HUDEP-2 (cell line): ENCODE data around the gene ADARB1.

Experiments
- DNase-seq, 76 experiments: peaks; one replicate each; lab custom pipeline; 2025; ENCODE audit not compliant: unreplicated experiment in 76 of 76; lab: John Stamatoyannopoulos, UW

The ADARB1 gene

DNA sequence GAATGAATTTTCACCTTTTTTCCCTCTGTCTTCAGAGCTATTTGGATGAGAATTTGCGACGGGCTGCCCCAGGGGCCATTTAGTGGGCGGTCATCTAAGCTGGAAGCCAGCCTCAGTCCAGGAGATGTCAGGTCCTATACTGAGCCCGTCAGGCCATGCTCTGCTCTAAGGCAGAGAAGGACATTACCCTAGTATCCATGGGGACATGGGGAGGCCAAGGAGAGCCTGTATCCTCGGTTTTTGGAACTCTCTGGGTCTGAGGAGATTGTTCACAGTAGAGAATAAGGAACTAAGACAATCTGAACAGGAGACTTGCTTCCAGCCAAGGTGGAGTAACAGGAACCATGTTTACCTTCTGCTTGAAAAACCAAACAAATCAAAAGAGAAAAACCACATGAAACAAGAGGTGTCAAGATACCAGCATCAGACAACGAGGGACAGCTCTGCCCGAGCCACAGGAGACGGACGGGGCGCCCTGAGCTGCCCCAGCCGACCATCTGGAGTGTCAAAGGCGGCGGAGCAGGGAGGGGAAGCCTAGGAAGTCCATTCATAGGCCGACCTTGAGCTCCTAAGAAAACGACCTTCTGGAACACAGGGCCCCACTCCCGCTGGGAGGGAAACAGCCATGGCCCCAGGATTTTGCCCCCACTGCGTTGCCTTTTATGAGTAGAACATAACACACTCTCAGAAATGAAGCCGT, 20.0 kb upstream of the ADARB1 start:
- DNase-seq, result no peak

DNA sequence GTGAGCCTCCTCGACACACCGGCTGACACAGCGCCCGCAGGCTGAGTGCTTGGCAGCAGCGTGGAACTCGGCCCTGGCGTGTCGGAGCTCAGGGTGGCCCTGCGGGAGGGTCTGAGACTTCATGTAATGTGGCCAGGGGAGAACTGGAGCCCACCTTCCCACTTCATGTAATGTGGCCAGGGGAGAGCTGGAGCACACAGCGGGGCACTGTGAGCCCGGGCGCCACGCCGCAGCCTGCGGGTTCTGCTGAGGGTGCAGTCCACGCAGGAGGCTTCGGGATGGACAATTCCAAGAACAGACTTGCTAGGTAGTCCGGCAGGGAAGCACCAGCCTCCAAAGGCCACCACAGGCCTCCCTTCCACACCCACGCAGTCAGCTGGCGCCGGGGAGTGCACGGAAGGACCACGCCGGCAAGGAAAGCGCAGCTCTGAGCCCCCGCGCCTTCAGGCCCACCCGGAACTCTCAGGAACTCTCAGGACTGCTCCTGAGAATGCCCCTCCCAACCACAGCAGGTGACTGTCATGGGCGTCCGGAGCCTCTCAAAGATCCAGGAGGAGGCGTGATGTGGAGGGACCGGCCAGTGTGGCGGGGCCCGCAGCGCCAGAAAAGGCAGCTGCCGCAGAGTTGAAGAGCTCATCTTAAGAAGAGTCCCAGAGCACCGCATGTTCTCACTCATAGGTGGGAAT, 19.3 kb upstream of the ADARB1 start:
- DNase-seq, result peak in 6 of 76 experiments; percentile 9 to 53 (median 22)

DNA sequence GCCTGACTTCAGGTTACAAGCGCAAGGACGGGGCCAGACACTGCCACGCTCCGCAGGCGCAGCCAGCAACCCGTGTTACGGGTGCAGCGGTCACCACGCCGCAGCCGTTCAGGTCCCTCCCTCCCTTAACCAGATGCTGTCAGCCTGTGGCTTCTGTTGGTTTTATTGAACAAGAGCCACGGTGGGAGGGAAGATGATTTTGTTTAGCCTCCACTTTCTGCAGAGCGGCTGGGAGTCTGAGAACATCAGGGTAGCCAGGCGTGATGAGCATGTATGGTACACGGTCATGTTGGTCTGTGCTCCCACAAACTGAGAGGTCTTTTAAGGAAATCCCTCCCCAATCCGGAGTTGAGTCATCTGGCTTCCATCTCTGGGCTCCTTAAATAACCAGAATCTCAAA, 18.5 kb upstream of the ADARB1 start:
- DNase-seq, result no peak

DNA sequence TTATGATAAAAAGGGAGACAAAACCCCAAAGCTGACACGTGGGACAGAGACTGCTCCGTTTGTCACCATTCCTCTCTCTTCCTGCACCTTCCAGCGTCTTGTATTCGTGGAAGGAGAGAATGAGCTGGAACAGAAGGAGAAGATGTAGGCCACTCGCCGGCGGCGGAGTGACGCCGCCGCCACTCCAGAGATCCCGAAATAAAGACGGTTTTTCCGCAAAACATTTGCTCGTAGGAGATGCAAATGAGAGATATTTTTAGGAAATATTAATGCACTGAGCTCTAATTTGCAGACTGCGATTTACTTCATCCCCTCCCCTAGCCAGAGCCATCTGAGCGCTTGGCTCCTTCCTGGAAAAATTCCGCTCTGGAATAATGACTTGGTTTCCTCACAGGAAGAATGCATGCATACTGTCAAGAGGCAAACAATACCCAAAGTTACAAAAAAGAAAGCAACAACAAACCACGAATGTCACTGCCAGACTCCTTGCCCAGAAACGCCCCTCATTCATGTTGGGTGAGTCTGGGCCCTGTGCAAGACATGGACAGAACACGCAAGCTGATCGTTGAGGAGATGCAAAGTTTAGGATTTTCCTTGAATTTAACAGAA, 18.0 kb upstream of the ADARB1 start:
- DNase-seq, result no peak

DNA sequence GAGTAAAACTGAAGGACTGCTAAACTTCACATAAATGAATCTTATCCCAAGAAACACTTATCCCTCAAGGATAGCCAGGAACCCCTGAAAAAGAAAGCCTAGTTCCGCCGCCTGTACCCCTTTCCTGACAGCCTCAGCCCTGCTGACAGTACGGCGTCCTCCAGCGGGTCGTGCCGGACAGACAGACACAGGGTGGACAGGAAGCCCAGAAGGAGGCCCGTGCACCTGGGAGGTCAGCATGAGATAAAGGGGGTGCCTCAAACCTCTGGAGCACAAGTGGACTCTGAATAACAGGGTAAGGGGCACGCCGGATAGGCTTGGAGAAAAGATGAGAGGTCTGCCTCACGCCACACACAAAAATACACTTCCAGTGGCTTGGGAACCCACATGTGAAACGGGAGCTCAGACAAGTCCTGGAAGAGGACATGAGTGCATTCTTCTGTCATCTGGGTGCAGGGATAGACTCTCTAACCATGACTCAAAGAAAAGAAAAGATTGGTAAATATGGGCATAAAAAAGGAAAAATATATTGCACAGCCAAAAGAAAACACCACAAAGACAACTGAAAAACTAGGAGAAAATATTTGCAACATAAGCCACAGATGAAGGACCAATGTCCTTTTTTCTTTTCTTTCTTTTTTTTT, 17.3 kb upstream of the ADARB1 start:
- no peak for DNase-seq

DNA sequence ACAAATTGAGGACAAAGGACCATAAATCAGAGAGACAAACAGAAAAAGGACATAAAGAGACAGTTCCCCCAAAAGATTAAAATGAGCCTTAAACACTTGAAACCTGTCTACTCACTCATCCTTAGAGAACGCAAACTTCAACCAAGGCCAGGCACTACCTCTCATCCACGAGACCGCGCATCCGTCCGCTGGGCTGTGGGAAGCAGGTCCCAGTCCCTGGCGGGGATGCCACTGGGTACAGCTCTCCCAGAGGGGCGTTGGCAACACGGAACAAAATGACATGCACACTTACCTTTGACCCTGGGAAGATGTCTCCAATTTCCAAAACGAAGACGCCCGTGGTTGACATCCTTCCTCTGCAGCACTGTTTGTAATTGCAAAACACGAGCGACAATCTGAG, 16.5 kb upstream of the ADARB1 start:
- no peak for DNase-seq

DNA sequence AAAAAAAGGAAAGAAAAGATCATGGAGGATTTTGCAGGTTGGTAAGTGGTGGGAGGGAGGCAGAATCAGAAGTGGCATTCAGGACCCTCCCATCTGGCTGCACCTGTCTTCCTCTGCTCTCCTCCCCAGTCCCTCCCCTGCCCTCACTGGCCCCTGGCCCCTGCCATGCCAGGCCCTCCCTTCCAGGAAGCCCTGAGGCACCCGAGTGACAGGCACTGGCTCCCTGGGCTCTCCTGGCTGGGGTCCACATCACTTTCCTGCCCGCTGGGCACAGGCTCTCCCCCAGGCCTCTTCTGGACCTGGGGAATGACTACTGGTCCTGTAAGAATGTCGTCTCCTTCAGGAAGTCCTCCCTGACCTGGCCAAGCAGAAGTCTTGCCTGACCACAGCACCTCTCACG, 15.3 kb upstream of the ADARB1 start:
- DNase-seq, result no peak

DNA sequence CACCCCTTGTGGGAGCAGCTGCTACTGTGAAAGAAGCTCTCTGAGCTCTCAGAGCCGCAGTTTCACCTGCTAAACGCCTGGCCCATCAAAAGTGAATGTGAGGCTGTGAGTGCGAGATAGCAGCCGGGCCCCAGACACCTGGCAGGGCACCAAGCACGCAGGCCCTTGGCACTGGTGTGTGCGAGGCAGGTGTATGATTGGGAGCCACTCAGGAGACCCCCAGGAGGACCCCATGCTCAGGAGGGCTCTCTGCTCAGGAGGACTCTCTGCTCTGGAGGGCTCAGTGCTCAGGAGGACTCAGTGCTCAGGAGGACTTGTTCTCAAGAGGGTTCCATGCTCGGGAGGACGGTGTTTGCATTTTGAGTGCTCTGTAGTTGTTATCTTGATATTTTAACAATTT, 14.3 kb upstream of the ADARB1 start:
- no peak for DNase-seq

DNA sequence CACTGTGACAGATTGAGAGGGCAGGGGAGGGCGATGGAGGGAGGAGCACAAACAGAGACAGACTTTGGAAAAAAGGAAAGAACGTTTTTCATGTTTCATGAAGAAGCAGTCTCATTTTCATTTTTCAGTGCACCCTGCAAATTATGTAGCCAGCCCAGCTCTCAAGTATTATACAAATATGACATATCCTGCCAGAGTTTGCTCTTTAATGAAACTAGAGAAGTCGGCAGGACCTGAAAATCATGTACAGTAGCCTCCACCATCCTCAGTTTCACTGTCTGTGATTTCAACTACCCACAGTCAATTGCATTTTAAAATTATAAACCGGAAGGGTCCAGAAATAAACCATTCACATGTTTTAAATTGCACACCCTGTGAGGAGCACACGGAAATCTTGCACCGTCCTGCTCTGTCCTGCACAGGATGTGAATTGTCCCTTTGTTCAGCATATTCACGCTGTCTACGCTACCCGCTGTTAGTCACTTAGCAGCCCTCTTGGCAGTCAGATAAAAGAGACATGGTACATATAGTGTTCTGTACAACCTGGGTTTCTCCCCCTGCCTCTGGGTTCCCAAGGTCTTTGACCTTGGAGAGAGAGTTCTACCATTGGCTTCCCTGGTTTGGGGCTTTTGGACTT, 13.6 kb upstream of the ADARB1 start:
- DNase-seq, result no peak

DNA sequence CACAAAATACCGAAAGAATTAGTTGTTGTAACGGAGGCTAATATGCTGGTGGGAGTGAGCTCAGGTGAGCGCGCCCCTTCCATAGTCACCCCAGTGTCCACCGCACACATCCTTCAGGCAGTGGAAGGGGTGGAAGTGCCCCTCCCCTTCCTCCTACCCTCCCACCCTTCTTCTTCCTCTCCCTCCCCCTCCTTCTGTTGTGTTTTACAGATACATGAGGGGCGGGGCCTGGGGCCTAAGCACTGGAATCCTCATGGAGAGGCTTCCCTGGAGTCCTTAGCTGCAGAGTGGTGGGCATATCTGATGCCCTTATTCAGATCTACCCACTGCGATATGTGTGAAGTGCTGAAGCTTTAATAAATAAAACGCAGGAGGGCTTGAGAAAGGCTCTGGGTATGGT, 10.3 kb upstream of the ADARB1 start:
- DNase-seq, result no peak

DNA sequence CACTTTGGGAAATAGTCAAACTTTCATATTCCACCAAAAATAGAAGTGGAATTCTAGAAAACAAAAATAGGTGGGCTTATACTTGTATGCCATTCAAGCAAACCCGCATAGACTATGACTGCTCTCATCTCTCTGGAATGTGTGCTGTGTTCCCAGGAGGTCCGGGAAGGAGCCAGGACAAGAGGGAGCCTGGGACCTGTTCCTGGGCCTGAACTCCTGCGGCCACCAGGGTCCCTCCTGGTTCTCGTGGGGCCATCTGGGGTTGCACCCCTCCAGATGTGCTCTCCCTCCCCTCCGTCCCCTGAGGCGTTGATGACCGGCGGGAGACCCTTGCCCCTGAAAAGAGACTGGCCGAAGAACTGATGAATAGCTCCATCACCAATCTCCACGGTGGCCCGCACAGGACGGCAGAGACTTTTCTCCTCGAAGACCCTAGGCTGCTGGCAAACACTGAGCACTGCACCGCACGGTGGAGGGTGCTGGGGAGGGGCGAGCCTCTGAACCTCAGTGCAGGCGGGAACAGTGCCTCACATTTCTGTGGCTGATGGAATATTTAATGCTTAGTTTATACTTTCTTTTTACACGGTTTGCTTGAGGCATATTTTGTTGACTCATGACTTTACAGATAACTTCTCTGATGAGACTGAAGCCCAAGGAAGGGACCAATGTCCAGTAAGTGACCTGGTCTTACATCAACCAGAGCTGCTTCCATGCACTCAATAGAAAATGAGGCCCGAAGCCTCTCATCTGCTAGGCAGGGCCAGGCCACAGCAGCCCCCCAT, 9.6 kb upstream of the ADARB1 start:
- no peak for DNase-seq

DNA sequence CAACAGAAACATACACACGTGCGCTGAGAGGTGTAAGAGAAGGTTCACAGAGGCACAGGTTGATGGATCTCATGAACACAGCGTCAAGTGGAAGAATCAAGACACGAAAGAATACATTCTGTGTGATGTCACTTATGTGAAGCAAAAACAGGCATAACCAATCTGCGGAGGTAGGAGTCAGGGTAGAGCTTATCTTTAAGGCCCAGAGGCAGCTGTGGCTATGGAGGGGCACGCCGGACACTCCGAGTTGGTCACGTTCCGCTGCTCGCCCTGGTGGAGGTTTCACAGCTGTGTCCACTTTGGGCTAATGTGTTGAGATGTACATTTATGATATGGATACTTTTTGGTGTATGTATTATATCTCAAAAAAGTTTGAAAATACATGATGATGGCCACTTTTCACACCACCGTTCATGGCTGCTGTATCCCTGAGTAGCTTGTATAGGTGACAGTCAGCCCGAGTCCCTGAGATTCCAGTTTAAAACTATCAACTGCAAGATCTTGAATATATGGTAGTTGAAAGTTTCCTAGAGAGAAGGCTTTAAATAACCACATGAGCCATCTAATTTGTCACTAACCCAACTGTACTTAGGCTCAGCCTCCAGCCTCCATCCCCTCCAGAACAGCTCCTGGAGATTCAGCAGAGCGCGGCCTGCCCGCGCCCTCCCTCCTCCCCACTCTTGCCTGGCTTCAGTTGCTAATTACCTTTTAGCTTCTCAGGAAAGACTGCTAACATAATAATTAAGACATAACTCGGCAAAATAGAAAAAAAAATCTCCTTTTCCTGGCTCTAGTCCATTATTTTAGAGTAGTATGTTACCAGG, 6.7 kb upstream of the ADARB1 start:
- DNase-seq, result peak in 12 of 76 experiments; percentile 13 to 76 (median 60)

DNA sequence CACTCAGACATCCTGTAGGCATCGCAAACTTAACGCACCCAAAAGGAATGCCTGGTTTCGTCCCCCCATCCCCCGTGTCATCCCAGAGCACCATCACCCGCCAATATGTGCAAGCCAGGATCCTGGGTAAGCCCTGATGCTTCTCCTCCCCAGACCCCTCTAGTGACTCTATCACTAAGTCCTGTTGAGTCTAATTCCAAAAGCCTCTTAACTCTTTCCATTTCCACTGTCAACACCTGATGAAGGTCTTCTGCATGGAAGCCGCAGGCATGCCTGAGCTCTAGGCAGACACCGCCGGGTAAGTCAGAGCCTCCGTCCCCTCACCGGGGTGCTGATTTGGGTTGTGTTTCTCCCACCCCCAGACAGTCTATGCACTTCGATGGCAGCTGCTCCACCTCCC, 5.3 kb upstream of the ADARB1 start:
- DNase-seq, result no peak

DNA sequence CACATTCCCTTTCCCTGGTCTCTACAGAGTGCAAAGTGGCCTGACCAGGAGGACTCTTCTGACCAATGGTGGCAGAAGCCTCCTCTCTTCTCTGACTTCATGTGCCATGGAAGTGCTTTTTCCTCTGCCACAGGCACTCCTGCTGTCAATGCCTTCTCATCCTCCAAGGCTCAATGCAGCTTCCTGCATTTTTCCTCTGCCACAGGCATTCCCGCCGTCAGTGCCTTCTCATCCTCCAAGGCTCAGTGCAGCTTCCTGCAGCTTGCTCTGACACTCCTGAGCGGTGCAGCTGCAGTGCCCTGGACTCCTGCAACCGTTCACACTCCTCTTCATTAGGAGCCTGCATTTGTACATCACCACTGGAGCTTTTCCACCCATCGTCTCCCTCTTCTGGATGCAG, 4.7 kb upstream of the ADARB1 start:
- DNase-seq, result no peak

DNA sequence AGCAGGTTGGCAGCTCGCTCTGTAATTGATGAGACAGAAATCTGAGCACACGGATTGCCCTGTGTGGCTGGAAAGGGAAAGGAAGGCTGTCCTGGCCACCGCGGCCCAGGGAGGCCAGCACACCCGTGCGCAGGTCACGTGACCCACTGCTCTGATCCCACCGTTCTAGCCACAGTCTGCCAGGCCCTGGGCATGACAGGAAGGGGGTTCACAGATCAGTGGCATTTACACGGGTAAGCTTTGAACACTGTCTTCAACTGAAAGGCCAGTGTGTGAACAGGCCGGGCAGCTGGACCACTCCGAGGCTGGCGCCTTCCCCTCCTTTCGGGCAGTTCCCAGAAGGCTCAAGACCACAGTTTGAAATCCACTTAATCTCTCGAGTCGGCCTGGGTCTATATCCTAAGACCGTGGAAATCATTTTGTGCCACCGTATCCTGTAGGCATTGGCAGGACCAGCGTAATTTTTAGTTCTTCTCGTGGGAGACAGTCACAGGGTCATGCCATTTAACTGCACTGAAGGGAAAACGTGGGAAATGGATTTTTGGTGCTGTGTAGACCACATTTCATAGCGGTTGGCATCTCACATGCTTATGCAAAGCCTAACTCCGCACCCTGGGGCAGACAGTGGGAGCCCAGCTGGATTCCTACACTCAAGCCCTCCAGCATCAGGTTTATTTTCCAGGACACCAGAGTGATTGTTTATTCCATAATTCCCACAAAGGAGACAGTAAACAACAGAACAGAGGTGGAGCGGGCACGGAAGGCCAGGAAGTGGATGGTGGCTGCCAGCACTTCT, 3.1 kb upstream of the ADARB1 start:
- DNase-seq, result no peak

DNA sequence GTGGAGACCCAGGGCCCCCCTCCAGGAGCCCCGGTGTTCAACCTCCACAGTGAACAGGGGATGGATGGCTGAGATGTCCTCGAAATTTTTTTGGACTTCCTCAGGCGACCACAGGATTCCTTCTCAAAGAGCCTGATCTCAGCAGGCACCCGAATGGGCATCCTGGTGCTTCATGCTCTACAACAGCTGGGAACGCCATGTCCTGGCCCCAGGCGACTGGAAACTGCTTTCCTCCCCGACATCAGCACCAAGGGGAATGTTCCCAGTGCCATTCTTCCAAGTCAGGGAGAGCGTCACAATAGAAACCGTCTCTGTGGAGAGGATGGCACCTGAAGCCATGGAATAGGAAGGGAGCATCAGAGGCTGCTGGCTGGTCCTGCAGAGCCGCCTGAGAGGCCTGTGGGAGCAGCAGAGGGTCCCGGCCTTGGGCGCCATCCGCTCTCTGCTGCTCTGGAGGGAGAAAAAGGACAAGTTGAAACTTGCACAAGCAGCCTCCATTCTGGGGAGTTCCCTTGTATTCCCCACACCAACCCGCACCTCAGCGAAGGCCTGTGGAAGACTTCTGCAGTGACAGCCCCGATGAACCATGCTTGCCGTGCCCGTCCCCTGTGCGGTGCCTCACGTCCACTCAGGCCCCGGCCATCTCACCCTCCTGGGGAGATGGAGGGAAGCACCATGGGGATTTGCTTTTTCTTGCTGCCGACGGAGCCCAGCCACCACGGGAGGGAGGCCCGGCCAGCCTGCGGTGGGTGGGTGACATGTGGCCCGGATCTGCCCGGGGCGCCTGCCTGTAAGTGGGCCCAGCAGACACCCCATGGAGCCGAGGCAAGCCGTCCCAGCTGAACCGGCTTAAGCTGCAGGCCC, 2.3 kb upstream of the ADARB1 start:
- DNase-seq, result no peak

DNA sequence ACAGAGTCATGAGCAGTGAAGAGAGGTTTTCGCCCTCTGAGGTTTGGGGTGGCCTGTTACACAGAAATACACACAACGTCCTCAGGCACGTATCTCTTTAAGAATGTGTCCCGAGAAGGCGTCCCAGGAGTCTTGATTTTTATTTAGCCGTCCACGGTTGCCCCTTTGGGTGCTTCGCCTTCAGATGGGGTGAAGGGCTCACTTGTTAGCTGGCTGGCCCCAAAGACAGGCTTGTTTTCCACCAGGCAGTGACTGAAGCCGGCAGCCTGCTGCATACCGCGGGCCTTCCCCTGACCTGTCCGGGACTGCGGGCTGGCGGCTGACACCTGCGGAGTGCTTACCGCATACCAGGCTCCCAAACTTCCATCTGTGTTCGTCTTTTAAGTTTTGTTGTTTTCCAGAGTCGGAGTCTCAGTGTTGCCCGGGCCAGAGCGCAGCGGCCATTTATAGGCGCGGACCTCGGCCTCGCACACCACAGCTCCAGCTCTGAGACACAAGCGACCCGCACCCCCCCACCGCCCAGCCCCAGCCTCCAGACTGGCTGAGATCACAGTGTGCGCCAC, 1.6 kb upstream of the ADARB1 start:
- no peak for DNase-seq
